CD14-positive monocyte (primary cell): Measurements from ENCODE around the gene CRABP2. TPM values are rescaled to one million over a fixed set of nuclear protein-coding genes. Genes with fewer than 3 reads are reported as not detected.

ENCODE experiments used
- DNase-seq, 3 donors: peaks; one replicate each; pipeline ENCODE4 v3.0.0-alpha.2; 2011 to 2022
- H2AFZ ChIP-seq: 2 replicates; pipeline ENCODE4 v1.6.0; 2012; ENCODE audit warnings: mild to moderate bottlenecking, low read depth, low read length, inconsistent platforms; ENCODE audit not compliant: insufficient read depth, poor library complexity, severe bottlenecking
- H3K27ac ChIP-seq, 2 donors: 1 replicate in 1 of 2; 2 replicates in 1 of 2; pipeline ENCODE4 v1.5.1; 2012 to 2013; ENCODE audit warnings: low read length in 2 of 2, control low read depth in 1 of 2, inconsistent platforms in 1 of 2, low read depth in 1 of 2, mild to moderate bottlenecking in 1 of 2
- H3K27me3 ChIP-seq, 2 donors: one replicate each; pipeline versions ENCODE4 v1.6.0 to v1.6.1; 2011 to 2013; ENCODE audit warnings: low read length in 2 of 2; ENCODE audit not compliant: control insufficient read depth in 2 of 2, insufficient read depth in 2 of 2
- H3K36me3 ChIP-seq, 2 donors: replicated peaks in 1 of 2; 1 replicate in 1 of 2; 2 replicates in 1 of 2; pipeline versions ENCODE4 v1.5.1 to v1.6.1; 2012 to 2013; ENCODE audit warnings: low read length in 2 of 2, control low read depth in 1 of 2, inconsistent platforms in 1 of 2, mild to moderate bottlenecking in 1 of 2; ENCODE audit not compliant: insufficient read depth in 2 of 2, control insufficient read depth in 1 of 2
- H3K4me1 ChIP-seq, 2 donors: 1 replicate in 1 of 2; 2 replicates in 1 of 2; pipeline versions ENCODE4 v1.5.1 to v1.6.1; 2012 to 2013; ENCODE audit warnings: low read length in 2 of 2, control low read depth in 1 of 2, inconsistent platforms in 1 of 2, mild to moderate bottlenecking in 1 of 2, moderate library complexity in 1 of 2; ENCODE audit not compliant: insufficient read depth in 2 of 2, control insufficient read depth in 1 of 2
- H3K4me2 ChIP-seq: replicated peaks from 2 replicates; pipeline ENCODE3; 2012; ENCODE audit warnings: low read length, moderate library complexity, mild to moderate bottlenecking; ENCODE audit not compliant: poor library complexity, severe bottlenecking; ENCODE audit errors: extremely low read depth
- H3K4me3 ChIP-seq, 3 experiments: fragments of 200-600 bp in 1 of 3; sonication (generic) in 1 of 3; replicated peaks in 1 of 3; 1 replicate in 2 of 3; 2 replicates in 1 of 3; pipeline ENCODE4 v1.5.1; 2011 to 2013; ENCODE audit warnings: low read length in 3 of 3, mild to moderate bottlenecking in 3 of 3, control low read depth in 2 of 3, low read depth in 2 of 3, inconsistent platforms in 1 of 3, moderate library complexity in 1 of 3
- H3K79me2 ChIP-seq: 2 replicates; pipeline ENCODE4 v1.6.0; 2012; ENCODE audit warnings: mild to moderate bottlenecking, control low read depth, inconsistent platforms, low read length, moderate library complexity; ENCODE audit not compliant: insufficient read depth
- H3K9ac ChIP-seq: 2 replicates; pipeline ENCODE4 v1.6.0; 2017; ENCODE audit warnings: low read length, mild to moderate bottlenecking; ENCODE audit not compliant: insufficient read depth, poor library complexity, severe bottlenecking
- H3K9me3 ChIP-seq, 2 donors: replicated peaks in 1 of 2; 1 replicate in 1 of 2; 2 replicates in 1 of 2; pipeline versions ENCODE4 v1.5.1 to v1.6.1; 2012 to 2013; ENCODE audit warnings: low read length in 2 of 2, control low read depth in 1 of 2; ENCODE audit not compliant: control insufficient read depth in 1 of 2, insufficient read depth in 1 of 2
- H4K20me1 ChIP-seq: 2 replicates; pipeline ENCODE4 v1.6.0; 2012; ENCODE audit warnings: mild to moderate bottlenecking, low read length, control low read depth, moderate library complexity; ENCODE audit not compliant: insufficient read depth
- H3K27ac Mint-ChIP-seq, 7 donors: one replicate each; pipeline ENCODE4 v1.8.0; 2020; ENCODE audit warnings: mild to moderate bottlenecking in 7 of 7, mixed read lengths in 7 of 7, moderate library complexity in 6 of 7, inconsistent platforms in 2 of 7
- H3K27me3 Mint-ChIP-seq, 3 donors: one replicate each; pipeline ENCODE4 v1.8.0; 2021 to 2022; ENCODE audit warnings: low read depth in 3 of 3, mild to moderate bottlenecking in 3 of 3, mixed read lengths in 3 of 3, moderate library complexity in 3 of 3, inconsistent platforms in 1 of 3
- H3K36me3 Mint-ChIP-seq, 2 donors: one replicate each; pipeline ENCODE4 v1.8.0; 2020; ENCODE audit warnings: mixed read lengths in 2 of 2, inconsistent platforms in 1 of 2, mild to moderate bottlenecking in 1 of 2
- H3K4me1 Mint-ChIP-seq: one replicate; pipeline ENCODE4 v1.8.0; 2020; ENCODE audit warnings: mild to moderate bottlenecking, mixed read lengths
- H3K4me3 Mint-ChIP-seq, 2 donors: one replicate each; pipeline ENCODE4 v1.8.0; 2020; ENCODE audit warnings: mild to moderate bottlenecking in 2 of 2, mixed read lengths in 2 of 2, moderate library complexity in 1 of 2
- H3K9me3 Mint-ChIP-seq, 7 donors: one replicate each; pipeline ENCODE4 v1.8.0; 2020 to 2022; ENCODE audit warnings: mixed read lengths in 7 of 7, mild to moderate bottlenecking in 6 of 7, moderate library complexity in 6 of 7, inconsistent platforms in 2 of 7
- CTCF ChIP-seq: fragments of 200-600 bp; IDR thresholded peaks from one replicate; pipeline ENCODE4 v1.8.0; 2022; ENCODE audit warnings: antibody characterized with exemption, mild to moderate bottlenecking
- WGBS: methylation state at CpG from one replicate; pipeline ENCODE4 v1.1.5; 2013; ENCODE audit warnings: missing lambda C conversion rate; ENCODE audit not compliant: insufficient coverage; 5-methylcytosine and 5-hydroxymethylcytosine counted together
- intact Hi-C, 2 donors: fragments of 100-400 bp; cut with micrococcal nuclease; formaldehyde crosslinking; loops; one replicate each; pipeline versions ENCODE4 v1.15.0 to v1.15.1; 2023
- polyA plus RNA-seq, 3 donors: library from polyadenylated mRNA; depleted of rRNA in 1 of 3; unstranded in 2 of 3; stranded (reverse) in 1 of 3; fragments of 300-500 nt in 2 of 3; fragments of >200 nt in 1 of 3; fragmentation: Illumina TruSeq in 2 of 3; gene quantifications; 1 replicate in 2 of 3; 2 replicates in 1 of 3; pipeline ENCODE4 v1.2.3, GENCODE V29; 2012 to 2021

CRABP2 gene
- polyA plus RNA-seq, 3 donors = 0.23 to 1.8 TPM; not detected in 1

GRCh38 chr1:156659661-156659987 is 45.8 kb downstream of the CRABP2 start:
- H3K27ac ChIP-seq = no peak overlapping the region
- peak overlapping the region; percentile 51 to 74 for H3K4me3 Mint-ChIP-seq
- 20% methylated on average over 6 of the region's 6 CpGs for WGBS

GRCh38 chr1:156658945-156659574 is 46.3 kb downstream of the CRABP2 start:
- Mint-ChIP-seq H3K4me1 (peaks cover 64% of the 10 kb centered on the region), H3K36me3 (peaks cover 0 to 3% of the 10 kb centered on the region in 2 donors), H3K9me3 (peaks cover 0 to 18% (median 7%) of the 10 kb centered on the region in 7 donors), H3K27ac (peak overlapping the region in 4 of 7 donors; percentile 26 to 71 (median 50)), H3K27me3 (peaks cover 48 to 61% (median 52%) of the 10 kb centered on the region in 3 donors), H3K4me3 (peak overlapping the region in 1 of 2 donors; percentile 74)
- intact Hi-C loops = no loop called here
- peaks cover 62 to 69% of the 10 kb centered on the region in 2 donors for H3K4me1 ChIP-seq
- H3K27ac ChIP-seq = no peak overlapping the region
- H3K4me2 ChIP-seq = peak overlapping the region; percentile 45
- no peaks in the 10 kb centered on the region for H4K20me1 ChIP-seq
- no peak for DNase-seq
- H3K27me3 ChIP-seq = peaks cover 27 to 50% of the 10 kb centered on the region in 2 donors
- no peaks in the 10 kb centered on the region for H3K36me3 ChIP-seq
- TF ChIP-seq CTCF = no peak
- H3K4me3 ChIP-seq = no peak overlapping the region
- H3K79me2 ChIP-seq = no peaks in the 10 kb centered on the region
- WGBS = 75% methylated on average over 6 of the region's 10 CpGs
- H3K9ac ChIP-seq = no peak overlapping the region
- H2AFZ ChIP-seq = no peak overlapping the region
- H3K9me3 ChIP-seq = peaks cover 0 to 15% of the 10 kb centered on the region in 2 donors

More at GRCh38 chr1:156659661-156659987, 45.8 kb downstream of the CRABP2 start:
- peaks cover 68 to 74% of the 10 kb centered on the region in 2 donors for H3K4me1 ChIP-seq
- intact Hi-C loops = no loop called here
- H3K79me2 ChIP-seq = no peaks in the 10 kb centered on the region
- no peak overlapping the region for H3K4me3 ChIP-seq
- Mint-ChIP-seq H3K36me3 (peaks cover 0 to 3% of the 10 kb centered on the region in 2 donors), H3K4me1 (peaks cover 69% of the 10 kb centered on the region), H3K27ac (peak overlapping the region in 4 of 7 donors; percentile 37 to 77 (median 65)), H3K27me3 (peaks cover 46 to 60% (median 47%) of the 10 kb centered on the region in 3 donors), H3K9me3 (peaks cover 0 to 18% (median 7%) of the 10 kb centered on the region in 7 donors)
- no peak for TF ChIP-seq CTCF
- no peaks in the 10 kb centered on the region for H4K20me1 ChIP-seq
- peak overlapping the region; percentile 45 for H3K4me2 ChIP-seq
- peaks cover 27 to 45% of the 10 kb centered on the region in 2 donors for H3K27me3 ChIP-seq
- no peaks in the 10 kb centered on the region for H3K36me3 ChIP-seq
- H3K9ac ChIP-seq = no peak overlapping the region
- DNase-seq = no peak
- H2AFZ ChIP-seq = no peak overlapping the region
- H3K9me3 ChIP-seq = peaks cover 0 to 15% of the 10 kb centered on the region in 2 donors
